ENCODE results near the gene TRMT112.

Gene TRMT112

DNA sequence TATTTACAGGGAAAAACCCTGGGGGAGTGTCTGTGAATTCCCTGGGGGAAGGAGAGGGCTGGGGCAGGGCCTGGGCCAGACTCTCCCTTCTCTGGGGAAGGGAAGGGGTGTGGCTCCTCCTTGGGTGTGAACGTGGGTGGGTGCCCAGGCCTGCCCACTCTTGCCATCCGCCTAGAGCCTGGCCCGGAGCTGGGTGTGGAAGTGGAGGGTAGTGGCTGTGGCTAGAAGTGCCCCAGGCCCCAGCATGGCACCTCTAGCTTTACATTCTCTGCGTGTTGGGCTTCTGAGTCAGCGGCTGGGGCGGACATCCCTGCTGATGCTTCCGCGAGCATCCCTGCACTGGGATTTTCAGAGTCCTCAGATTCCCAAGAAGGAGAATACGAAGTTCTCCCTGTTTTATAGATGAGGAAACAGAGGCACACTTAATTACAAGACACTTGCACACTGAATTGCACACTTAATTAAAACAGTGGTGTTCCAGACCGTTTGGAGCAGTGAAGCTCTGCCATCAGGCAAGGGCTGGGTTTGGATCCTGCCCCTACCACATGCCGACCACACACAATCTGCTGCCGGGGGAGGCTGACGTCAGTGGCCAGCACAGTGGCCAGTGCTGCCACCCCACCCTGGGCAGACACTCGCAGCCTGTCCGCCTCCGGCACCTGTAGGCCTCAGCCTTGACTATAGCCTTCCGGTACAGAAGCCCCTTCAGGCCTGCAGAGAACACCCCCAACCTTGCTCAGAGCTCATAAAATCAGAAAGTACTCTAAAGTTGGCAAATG, 40.5 kb downstream of the TRMT112 start:
- DNase-seq = no peak

DNA sequence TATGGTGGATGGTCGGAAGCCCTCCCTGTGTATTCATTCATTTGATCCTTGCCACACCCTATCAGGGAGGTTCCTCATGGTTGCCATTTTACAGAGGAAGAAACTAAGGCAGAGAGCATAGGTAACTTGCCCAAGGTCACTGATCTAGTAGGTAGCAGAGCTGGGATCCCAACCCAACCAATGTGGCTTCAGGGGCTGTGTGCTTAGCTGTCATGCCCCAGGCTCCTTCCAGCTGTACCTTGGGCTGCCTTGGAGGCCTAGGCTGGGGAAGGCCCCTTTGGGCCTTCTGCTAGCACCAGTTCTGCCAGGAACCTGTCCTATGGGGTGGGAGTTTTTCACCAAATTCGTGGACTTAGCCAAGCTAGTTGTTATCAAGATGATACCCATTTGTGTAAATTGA, 41.5 kb downstream of the TRMT112 start:
- no peak for DNase-seq

DNA sequence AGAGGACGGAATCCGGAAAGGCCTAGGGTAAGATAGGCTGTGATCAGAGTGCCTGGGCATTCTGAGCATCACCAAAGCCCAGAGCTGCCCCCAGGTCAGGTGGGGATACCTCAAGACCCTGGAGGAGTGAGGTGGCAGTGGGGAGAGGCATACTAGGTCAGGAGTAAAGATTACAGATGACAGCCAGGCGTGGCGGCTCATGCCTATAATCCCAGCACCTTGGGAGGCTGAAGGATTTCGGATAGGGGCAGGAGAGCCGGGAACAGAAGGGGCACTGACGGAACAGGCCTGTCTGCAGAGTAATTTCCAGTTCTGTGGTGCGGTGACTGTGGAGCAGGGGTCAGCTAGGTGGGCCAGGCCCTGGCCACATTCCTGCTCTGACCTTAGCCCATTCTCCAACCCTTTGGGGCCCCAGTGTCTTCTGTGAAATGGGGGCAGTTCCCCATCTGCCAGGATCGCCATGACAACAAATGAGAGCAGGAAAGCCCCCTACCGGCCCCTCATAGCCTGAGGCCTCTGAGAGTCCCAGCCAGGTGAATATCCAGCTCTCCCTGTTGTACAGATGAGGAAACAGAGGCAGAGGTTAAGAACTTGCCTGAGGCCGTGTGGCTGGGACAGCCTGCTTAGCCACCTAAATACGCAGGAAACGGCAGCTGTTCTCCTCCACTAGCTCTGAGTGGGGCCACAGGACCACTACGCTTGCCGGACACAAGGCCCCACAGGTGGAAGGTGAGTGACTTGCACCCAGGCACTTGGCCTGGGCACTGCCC, 42.1 kb downstream of the TRMT112 start:
- no peak for DNase-seq

DNA sequence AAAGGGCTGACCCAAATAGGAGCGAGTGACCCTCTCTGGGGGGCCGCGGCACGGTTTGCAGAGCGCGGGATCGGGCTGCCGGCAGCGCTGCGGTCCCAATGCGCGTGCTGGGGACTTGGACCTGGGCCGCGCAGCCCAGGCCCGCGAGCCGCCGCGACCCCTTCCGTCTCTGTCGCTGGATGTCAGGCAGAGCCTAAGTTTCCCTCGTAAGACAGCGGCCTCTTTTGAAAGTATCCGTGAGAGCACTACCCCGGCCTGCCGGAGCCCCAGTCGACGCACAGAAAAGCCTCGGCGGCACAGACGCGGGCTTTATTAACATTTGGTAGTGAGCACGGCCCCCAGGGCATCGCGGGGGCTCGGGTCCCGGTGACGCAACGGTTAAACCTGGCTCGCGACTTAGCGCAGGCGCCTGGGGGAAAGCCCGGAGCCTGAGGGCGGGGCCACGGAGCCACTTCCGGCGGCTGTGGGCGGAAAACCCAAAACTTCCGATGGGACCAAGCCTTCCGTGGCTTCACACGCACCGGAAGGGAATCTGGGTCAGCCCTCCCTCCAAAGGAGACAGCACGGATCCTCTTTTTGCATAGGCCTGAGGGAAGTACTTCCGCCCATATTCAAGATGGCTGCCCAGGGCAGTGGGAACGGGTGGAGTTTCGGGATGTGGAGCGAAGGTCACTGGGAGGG, 47.7 kb downstream of the TRMT112 start:
- peak; percentile 87 to 100 (median 98) for DNase-seq

DNA sequence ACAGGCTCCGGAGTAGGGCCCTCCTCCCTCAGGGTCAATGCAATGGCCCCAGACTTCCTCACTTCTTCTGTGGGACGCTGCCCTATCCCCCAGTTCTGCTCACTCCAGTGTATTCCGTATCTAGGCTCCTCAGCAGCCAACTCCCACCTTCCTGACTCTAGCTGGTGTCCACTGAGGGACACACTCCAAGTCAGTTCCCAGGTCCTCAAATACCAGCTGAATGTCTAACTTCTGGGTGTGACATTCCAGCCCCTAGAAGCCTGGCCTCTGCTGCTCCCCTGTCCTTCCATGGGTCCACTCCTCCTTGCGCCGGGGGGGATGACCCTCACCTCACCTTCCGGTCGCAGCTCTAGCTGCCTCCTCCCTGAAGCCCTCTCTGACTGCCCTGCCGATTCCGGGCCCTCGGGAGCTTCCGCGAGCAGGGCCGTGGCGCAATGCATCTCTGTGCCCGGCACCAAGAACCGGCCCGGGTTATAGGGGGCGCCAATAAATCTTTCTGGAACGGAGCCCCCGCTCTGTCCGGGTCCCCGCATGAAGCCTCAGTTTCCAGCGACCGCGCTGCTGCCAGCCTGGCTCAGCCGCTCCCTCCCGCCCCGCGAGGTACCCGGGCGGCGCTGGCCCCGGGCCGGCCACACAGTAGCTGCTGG, 48.3 kb downstream of the TRMT112 start:
- peak in 17 of 51 donors; percentile 46 to 77 (median 63) for DNase-seq

DNA sequence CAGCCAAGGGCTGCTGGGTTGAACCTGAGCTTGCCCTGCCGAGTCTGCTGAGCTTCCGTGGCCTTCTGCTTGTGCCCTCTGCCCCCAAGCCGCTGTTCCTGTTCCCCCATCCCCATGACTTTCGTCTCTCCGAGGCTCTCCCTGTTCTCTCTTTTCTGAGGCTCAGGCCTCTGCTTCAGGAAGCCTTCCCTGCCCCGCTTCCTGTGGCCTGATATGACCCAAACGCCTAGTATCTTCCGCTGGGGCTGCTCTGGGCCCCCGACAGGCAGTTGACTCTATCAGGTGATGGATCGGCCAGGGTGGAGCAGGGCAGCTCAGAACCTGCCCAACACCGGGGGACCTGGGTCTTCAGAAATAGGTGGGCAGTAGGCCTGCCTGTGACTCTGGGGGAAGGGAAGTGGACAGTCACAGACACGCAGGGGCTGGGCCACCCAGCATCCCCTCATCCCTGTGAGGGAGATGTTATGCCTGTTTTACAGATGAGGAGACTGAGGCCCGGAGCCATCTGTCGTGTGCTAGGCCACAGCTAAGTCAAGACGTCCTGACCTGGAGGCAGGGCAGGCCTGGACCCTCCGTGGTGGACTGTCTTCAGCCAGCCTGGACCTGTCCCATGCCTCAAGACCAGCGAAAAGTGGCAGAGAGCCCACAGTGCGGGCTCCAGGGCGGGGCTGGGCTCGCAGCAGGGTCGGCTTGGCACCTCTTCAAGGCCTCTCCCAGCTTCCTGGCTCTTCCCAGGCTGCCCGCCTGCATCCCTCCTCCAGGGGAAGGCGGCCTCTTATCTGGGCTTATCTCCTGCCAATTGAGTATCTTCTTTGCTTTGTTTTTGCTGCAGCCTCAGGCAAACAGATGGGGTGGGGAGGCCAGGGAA, 49.1 kb downstream of the TRMT112 start:
- peak in 5 of 51 donors; percentile 15 to 51 (median 20) for DNase-seq

DNA sequence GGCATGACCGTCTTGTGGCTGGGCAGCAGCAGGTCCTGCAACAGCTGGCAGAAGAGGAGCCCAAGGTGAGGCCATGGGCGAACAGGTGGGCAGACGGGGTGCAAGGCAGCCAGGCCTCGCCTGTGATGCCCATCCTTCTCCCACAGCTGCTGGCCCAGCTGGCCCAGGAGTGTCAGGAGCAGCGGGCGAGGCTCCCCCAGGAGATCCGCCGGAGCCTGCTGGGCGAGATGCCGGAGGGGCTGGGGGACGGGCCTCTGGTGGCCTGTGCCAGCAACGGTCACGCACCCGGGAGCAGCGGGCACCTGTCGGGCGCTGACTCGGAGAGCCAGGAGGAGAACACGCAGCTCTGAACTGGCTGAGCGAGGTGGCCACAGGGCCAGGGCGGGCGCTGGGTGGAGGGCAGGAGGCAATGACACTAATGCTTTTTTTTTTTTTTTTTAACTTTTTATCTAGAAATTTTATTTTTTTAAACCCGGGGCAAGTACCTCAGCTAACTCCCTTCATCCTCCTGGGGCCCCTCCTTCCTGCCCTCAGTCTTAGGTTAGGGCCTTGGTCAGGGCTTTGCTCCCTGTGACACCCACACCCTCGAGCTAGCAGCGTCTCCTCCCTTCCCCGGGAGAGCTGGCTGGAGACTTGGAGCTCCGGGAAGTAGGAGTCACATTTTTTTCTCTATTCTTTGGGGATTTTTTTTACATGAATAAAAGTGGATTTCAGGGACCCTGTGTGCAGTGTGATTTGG, 50.0 kb downstream of the TRMT112 start:
- DNase-seq = no peak

All from hypothalamus (tissue), 51 donors.